Measurements from ENCODE around the gene TAF11. TPM values are rescaled to one million over a fixed set of nuclear protein-coding genes. Genes with fewer than 3 reads are reported as not detected.
"Not testable (repeated sequence)": the region's sequence is repeated elsewhere in the genome, so short reads cannot be mapped to it uniquely, and the experiment has no call there.

The TAF11 gene
- polyA plus RNA-seq, 1 donor, result 41.7 TPM

DNA sequence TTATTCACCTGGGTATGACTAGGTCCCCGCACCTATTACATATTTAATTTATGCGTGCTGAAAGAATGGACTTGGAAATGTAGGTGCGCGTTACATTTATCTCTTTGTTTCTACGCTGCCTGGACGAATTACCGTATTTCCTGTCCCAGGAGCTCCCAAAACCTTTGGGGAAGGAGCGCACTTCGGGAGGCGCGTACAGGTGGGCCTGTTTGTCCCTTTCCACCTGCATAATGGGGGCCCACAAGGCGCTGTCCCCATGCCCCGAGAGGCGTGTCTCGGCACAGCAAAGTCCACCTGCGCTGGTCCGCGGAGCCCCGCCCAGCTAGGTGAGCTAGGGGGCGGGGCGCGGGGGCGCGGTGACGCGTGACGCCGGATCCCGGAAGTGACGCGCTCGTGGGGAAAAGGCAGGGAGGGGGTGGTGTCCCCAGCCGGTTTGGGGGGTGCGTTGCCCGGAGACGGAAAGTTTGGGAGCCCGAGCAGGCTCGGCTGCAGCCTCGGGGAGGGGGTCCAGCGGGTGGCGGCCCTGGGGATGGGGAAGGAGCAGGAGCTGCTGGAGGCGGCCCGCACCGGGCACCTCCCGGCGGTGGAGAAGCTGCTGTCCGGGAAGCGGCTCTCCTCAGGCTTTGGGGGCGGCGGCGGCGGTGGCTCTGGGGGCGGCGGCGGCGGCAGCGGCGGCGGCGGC is 1.2 kb upstream of the TAF11 start, which contains the start of gene ANKS1A:
Gene ANKS1A, plus strand, starts transcription at position 382 of the 682 bp plus-strand sequence. Its CDS starts 148 bp downstream, at position 530.
- H3K4me3 ChIP-seq (ENCODE audit: low read length), result peak within 1 kb of the TSS; percentile 68
- no peaks in the 10 kb centered on the region for H3K36me3 ChIP-seq (ENCODE audit: control insufficient read depth, insufficient read depth, low read length)
- H3K4me1 ChIP-seq (ENCODE audit: control insufficient read depth, insufficient read depth, low read length), result peaks cover 12% of the 10 kb centered on the region
- H3K27ac ChIP-seq (ENCODE audit: low read length), result peak within 1 kb of the TSS; percentile 98
- peak; percentile 93 to 96 for DNase-seq
- no CpG with 5 or more reads among the region's 60 CpGs for WGBS (ENCODE audit: insufficient coverage, low lambda C conversion rate)
- H3K27me3 ChIP-seq (ENCODE audit: control insufficient read depth, insufficient read depth, low read length), result no peaks in the 10 kb centered on the region
- no peaks in the 10 kb centered on the region for H3K9me3 ChIP-seq (ENCODE audit: control insufficient read depth, low read depth, low read length)

DNA sequence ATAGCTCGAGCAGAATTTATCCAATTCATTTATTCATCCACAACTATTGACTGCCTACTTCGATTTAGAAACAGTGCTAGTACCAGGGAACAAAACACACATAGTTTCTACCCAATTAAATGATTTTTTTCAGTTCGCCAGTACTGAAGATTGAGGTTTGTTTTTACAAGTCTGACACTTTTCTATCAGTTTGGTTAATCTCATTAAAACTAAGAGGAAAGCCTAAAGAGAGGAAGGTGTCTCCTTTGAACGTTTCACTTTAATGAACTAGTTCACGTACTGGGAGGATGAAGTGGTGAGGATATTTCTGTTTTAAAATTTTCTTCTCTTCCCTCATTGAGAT is 643 bp upstream of the TAF11 start:
- no peaks in the 10 kb centered on the region for H3K27me3 ChIP-seq (ENCODE audit: control insufficient read depth, insufficient read depth, low read length)
- DNase-seq, result no peak
- 0% methylated on average over 2 of the region's 5 CpGs for WGBS (ENCODE audit: insufficient coverage, low lambda C conversion rate)
- no peaks in the 10 kb centered on the region for H3K36me3 ChIP-seq (ENCODE audit: control insufficient read depth, insufficient read depth, low read length)
- H3K27ac ChIP-seq (ENCODE audit: low read length), result peak overlapping the region; percentile 98
- no peaks in the 10 kb centered on the region for H3K9me3 ChIP-seq (ENCODE audit: control insufficient read depth, low read depth, low read length)
- peak overlapping the region; percentile 68 for H3K4me3 ChIP-seq (ENCODE audit: low read length)
- peaks cover 12% of the 10 kb centered on the region for H3K4me1 ChIP-seq (ENCODE audit: control insufficient read depth, insufficient read depth, low read length)

DNA sequence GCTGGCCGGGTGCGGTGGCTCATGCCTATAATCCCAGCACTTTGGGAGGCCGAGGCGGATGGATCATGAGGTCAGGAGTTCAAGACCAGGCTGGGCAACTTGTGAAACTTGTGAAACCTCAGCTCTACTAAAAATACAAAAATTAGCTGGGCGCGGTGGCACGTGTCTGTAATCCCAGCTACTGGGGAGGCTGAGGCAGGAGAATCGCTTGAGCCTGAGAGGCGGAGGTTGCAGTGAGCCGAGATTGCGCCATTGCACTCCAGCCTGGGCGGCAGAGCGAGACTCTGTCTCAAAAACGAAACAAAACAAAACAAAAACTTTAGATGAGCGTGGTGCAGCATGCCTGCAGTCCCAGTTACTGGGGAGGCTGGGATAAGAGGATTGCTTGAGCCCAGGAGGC is 2.0 kb downstream of the TAF11 start:
- H3K9me3 ChIP-seq (ENCODE audit: control insufficient read depth, low read depth, low read length); H3K36me3 ChIP-seq (ENCODE audit: control insufficient read depth, insufficient read depth, low read length); DNase-seq; H3K4me3 ChIP-seq (ENCODE audit: low read length); H3K27ac ChIP-seq (ENCODE audit: low read length); H3K4me1 ChIP-seq (ENCODE audit: control insufficient read depth, insufficient read depth, low read length); H3K27me3 ChIP-seq (ENCODE audit: control insufficient read depth, insufficient read depth, low read length): not testable (repeated sequence)
- no CpG with 5 or more reads among the region's 15 CpGs for WGBS (ENCODE audit: insufficient coverage, low lambda C conversion rate)

DNA sequence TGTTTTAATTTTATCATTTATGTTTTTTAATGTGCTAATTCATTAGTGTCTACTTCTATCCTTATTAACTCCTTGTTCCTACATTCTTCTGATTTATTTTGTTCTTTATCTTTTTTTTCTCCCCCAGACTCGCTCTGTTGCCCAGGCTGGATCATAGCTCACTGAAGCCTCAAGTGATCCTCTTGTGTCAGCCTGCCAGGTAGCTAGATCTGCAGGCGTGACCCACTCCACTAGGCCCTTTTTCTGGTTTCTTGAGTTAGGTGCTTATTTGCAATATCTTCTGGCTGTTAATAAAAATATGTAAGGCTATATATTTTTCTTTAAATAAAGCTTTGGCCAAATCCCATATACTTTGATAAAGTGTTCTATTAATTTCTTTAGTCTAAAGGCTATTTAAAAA is 2.8 kb downstream of the TAF11 start:
- Histone ChIP-seq H3K9me3 (ENCODE audit: control insufficient read depth, low read depth, low read length) (no peaks in the 10 kb centered on the region), H3K4me3 (ENCODE audit: low read length) (no peak overlapping the region), H3K4me1 (ENCODE audit: control insufficient read depth, insufficient read depth, low read length) (peaks cover 5% of the 10 kb centered on the region), H3K27me3 (ENCODE audit: control insufficient read depth, insufficient read depth, low read length) (no peaks in the 10 kb centered on the region), H3K36me3 (ENCODE audit: control insufficient read depth, insufficient read depth, low read length) (peaks cover 6% of the 10 kb centered on the region), H3K27ac (ENCODE audit: low read length) (no peak overlapping the region)
- DNase-seq, result no peak
- WGBS (ENCODE audit: insufficient coverage, low lambda C conversion rate), result 80% methylated on average over 1 of the region's 2 CpGs

DNA sequence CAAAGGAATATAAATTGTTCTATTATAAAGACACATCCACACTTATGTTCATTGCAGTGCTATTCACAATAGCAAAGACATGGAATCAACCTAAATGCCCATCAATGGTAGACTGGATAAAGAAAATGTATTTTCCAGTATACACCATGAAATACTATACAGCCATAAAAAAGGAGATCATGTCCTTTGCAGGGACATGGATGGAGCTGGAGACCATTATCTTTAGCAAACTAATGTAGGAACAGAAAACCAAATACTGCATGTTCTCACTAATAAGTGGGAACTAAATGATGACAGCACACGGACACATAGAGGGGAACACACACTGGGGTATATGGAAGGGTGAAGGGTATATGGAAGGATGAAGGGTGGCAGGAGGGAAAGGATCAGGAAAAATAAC is 3.8 kb downstream of the TAF11 start:
- H3K27ac ChIP-seq (ENCODE audit: low read length); H3K27me3 ChIP-seq (ENCODE audit: control insufficient read depth, insufficient read depth, low read length); H3K4me1 ChIP-seq (ENCODE audit: control insufficient read depth, insufficient read depth, low read length); H3K4me3 ChIP-seq (ENCODE audit: low read length); H3K9me3 ChIP-seq (ENCODE audit: control insufficient read depth, low read depth, low read length); DNase-seq: not testable (repeated sequence)
- peaks cover 13% of the 10 kb centered on the region for H3K36me3 ChIP-seq (ENCODE audit: control insufficient read depth, insufficient read depth, low read length)
- 100% methylated on average over 1 of the region's 1 CpG for WGBS (ENCODE audit: insufficient coverage, low lambda C conversion rate)

DNA sequence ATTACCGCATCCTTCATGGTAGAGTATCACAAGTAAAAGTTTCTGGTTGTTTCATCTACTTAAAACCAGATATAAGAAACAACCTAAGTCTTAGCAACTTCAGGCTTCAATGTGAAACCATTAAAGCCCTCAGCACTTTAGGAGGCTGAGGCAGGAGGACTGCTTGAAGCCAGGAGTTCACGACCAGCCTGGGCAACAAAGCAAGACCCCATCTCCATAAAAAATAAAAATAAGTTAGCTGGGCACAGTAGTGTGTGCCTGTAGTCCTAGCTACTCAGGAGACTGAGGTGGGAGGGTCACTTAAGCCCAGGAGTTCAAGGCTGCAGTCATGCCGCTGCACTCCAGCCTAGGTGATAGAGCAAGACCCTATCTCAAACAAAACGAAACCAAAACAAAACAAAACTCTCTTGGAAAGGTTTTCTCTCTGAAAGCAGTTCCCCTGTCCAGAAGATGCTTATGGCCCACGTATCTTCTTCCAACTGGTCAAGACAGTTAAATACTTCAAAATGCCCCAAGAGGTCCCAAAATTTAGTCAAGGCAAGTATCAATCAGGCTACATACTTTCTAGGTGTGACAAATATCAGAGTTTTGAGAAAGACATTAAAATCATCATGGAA is 9.9 kb downstream of the TAF11 start:
- WGBS (ENCODE audit: insufficient coverage, low lambda C conversion rate), result no CpG with 5 or more reads among the region's 5 CpGs
- Histone ChIP-seq H3K36me3 (ENCODE audit: control insufficient read depth, insufficient read depth, low read length) (peaks cover 43% of the 10 kb centered on the region), H3K27me3 (ENCODE audit: control insufficient read depth, insufficient read depth, low read length) (no peaks in the 10 kb centered on the region), H3K4me1 (ENCODE audit: control insufficient read depth, insufficient read depth, low read length) (peaks cover 16% of the 10 kb centered on the region), H3K9me3 (ENCODE audit: control insufficient read depth, low read depth, low read length) (no peaks in the 10 kb centered on the region), H3K27ac (ENCODE audit: low read length) (no peak overlapping the region), H3K4me3 (ENCODE audit: low read length) (no peak overlapping the region)
- no peak for DNase-seq

DNA sequence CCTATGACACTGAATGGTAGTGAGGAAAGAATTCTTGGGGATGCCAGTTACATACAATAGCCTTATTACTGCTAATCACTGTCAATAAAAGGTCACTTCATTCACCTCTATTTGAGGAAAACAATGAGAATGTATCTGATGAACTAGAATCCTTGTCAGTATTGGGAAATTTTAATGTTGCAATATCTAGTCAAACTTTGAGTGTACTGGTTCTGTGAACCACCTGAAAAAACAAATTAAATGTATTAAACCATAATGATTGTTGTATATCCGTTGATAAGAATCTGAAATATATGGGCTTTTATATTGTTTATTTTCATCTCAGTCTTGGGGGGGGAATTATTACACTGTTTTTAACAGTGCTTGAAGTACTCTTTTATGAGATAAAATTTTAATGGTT is 10.6 kb downstream of the TAF11 start:
- Histone ChIP-seq H3K9me3 (ENCODE audit: control insufficient read depth, low read depth, low read length) (no peaks in the 10 kb centered on the region), H3K4me1 (ENCODE audit: control insufficient read depth, insufficient read depth, low read length) (peaks cover 16% of the 10 kb centered on the region), H3K27me3 (ENCODE audit: control insufficient read depth, insufficient read depth, low read length) (no peaks in the 10 kb centered on the region), H3K4me3 (ENCODE audit: low read length) (no peak overlapping the region), H3K36me3 (ENCODE audit: control insufficient read depth, insufficient read depth, low read length) (peaks cover 50% of the 10 kb centered on the region), H3K27ac (ENCODE audit: low read length) (peak overlapping the region; percentile 85)
- 100% methylated on average over 1 of the region's 1 CpG for WGBS (ENCODE audit: insufficient coverage, low lambda C conversion rate)
- DNase-seq, result no peak

DNA sequence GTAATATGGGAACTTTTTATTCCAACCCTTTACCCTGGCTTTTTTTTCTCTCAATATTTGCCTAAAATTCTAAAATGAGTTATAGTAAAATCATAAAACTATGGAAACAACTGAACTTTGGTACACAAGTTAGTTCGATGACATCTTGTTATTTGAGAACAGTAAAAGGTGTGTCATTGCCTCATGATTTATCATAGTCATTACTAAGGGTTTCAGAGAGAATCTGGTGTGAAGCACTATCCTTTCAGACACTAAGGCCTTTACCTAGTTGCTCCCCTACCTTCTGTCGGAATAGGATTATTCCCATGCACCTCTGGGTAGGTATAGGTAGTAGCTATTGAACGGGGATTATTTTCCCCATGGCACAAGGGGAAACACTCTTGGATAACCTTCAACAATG is 11.4 kb downstream of the TAF11 start:
- Histone ChIP-seq H3K27me3 (ENCODE audit: control insufficient read depth, insufficient read depth, low read length) (no peaks in the 10 kb centered on the region), H3K4me3 (ENCODE audit: low read length) (no peak overlapping the region), H3K9me3 (ENCODE audit: control insufficient read depth, low read depth, low read length) (no peaks in the 10 kb centered on the region), H3K27ac (ENCODE audit: low read length) (peak overlapping the region; percentile 85), H3K36me3 (ENCODE audit: control insufficient read depth, insufficient read depth, low read length) (peaks cover 56% of the 10 kb centered on the region), H3K4me1 (ENCODE audit: control insufficient read depth, insufficient read depth, low read length) (peaks cover 16% of the 10 kb centered on the region)
- DNase-seq, result peak in 1 of 2 donors; percentile 70
- no CpG with 5 or more reads among the region's 3 CpGs for WGBS (ENCODE audit: insufficient coverage, low lambda C conversion rate)

DNA sequence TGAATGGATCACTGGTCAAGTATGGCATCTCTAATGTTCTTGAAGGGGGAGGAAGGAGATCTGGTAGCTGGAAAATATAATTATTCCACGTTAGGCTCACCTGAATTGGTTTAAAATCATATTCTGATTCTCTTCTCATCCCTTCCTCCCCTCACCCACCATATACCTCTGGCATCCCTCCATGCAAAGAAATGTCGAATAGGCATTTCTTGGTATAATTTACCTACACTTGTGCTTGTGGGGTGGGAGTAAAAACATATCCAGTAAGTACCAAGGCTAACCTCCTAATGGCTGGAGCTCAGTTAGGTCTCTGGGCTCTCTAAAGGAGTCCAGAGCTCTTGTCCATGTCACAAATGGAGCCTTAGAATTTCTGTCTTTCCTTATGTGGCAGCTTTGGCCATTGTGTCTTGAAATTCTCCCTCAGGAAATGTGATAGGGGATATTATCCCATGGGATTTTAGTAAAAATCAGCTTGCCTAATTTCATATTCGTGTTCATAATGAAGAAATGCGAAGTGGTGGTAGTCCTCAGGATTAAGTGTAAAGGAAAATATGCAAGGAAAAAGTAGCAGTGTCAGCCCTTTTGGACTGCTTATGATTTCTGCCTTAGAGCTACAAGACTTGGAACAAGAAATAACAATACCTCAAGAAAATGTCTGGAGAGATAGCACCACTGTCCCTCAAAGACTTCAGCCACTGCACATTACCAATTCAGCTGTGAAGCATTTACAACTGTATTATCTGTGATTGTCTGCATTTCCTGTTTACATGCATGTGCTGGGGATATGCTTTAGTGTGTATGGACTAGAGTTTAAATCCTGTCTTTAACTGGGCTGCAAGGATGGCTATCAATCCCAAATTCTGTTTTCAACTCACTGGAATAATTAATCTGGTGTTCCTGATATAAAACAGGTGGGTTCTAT is 12.3 kb downstream of the TAF11 start:
- Histone ChIP-seq H3K27ac (ENCODE audit: low read length) (peak overlapping the region; percentile 85), H3K4me3 (ENCODE audit: low read length) (no peak overlapping the region), H3K36me3 (ENCODE audit: control insufficient read depth, insufficient read depth, low read length) (peaks cover 65% of the 10 kb centered on the region), H3K27me3 (ENCODE audit: control insufficient read depth, insufficient read depth, low read length) (no peaks in the 10 kb centered on the region), H3K9me3 (ENCODE audit: control insufficient read depth, low read depth, low read length) (no peaks in the 10 kb centered on the region), H3K4me1 (ENCODE audit: control insufficient read depth, insufficient read depth, low read length) (peaks cover 16% of the 10 kb centered on the region)
- WGBS (ENCODE audit: insufficient coverage, low lambda C conversion rate), result 100% methylated on average over 1 of the region's 4 CpGs
- DNase-seq, result peak in 1 of 2 donors; percentile 57

DNA sequence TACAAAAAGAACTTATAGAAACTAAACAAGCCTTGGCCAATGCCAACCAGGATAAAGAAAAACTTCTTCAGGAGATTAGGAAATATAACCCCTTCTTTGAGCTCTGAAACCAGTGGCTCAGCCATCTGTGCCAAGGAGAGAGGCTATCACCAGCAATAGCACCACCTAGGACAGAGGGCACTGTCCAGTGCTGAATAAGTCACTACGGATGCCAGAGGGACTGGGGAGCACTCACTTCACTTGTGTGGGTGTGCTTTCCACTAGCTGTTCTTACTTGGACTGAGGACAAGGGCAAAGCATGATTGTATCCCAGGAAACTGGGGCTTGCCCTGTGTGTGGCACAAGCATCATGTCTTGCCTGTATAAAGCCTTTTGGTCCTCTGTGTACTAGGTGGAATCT is 15.5 kb downstream of the TAF11 start:
- Histone ChIP-seq H3K27ac (ENCODE audit: low read length) (no peak overlapping the region), H3K9me3 (ENCODE audit: control insufficient read depth, low read depth, low read length) (no peaks in the 10 kb centered on the region), H3K4me3 (ENCODE audit: low read length) (no peak overlapping the region), H3K27me3 (ENCODE audit: control insufficient read depth, insufficient read depth, low read length) (no peaks in the 10 kb centered on the region), H3K4me1 (ENCODE audit: control insufficient read depth, insufficient read depth, low read length) (peaks cover 16% of the 10 kb centered on the region), H3K36me3 (ENCODE audit: control insufficient read depth, insufficient read depth, low read length) (peaks cover 50% of the 10 kb centered on the region)
- no CpG with 5 or more reads among the region's 1 CpG for WGBS (ENCODE audit: insufficient coverage, low lambda C conversion rate)
- no peak for DNase-seq
